Astrocyte (in vitro differentiated cells and primary cell): ENCODE measurements around the gene MYOF. TPM values are rescaled to one million over a fixed set of nuclear protein-coding genes. Genes with fewer than 3 reads are reported as not detected.
"Not testable (repeated sequence)": the region's sequence is repeated elsewhere in the genome, so short reads cannot be mapped to it uniquely, and the experiment has no call there.

Source experiments
- DNase-seq: peaks from one replicate; pipeline ENCODE4 v3.0.0-alpha.2; 2010; ENCODE audit warnings: low read depth
- FAIRE-seq: peaks from 2 replicates; lab custom pipeline; 2011; peaks lifted over from hg19 to GRCh38; lab: Jason Lieb, UNC
- H2AFZ ChIP-seq: 2 replicates; pipeline ENCODE4 v1.6.0; 2012; ENCODE audit warnings: low read depth, low read length, inconsistent platforms
- H3K27ac ChIP-seq: 2 replicates; pipeline ENCODE4 v1.5.1; 2011; ENCODE audit warnings: low read depth, low read length, inconsistent platforms
- H3K27me3 ChIP-seq: 2 replicates; pipeline ENCODE4 v1.6.0; 2011; ENCODE audit warnings: low read length, inconsistent platforms; ENCODE audit not compliant: insufficient read depth
- H3K36me3 ChIP-seq: 2 replicates; pipeline ENCODE4 v1.5.1; 2011; ENCODE audit warnings: low read length, inconsistent platforms; ENCODE audit not compliant: insufficient read depth
- H3K4me1 ChIP-seq: 2 replicates; pipeline ENCODE4 v1.5.1; 2011; ENCODE audit warnings: low read length, inconsistent platforms; ENCODE audit not compliant: insufficient read depth
- H3K4me2 ChIP-seq: 2 replicates; pipeline ENCODE4 v1.6.0; 2012; ENCODE audit warnings: low read length, inconsistent platforms
- H3K4me3 ChIP-seq: 2 replicates; pipeline ENCODE4 v1.5.1; 2011; ENCODE audit warnings: low read depth, mild to moderate bottlenecking, low read length, inconsistent platforms; ENCODE audit not compliant: insufficient read depth
- H3K79me2 ChIP-seq: 2 replicates; pipeline ENCODE4 v1.6.0; 2012; ENCODE audit warnings: mild to moderate bottlenecking, low read length, inconsistent platforms; ENCODE audit not compliant: insufficient read depth
- H3K9ac ChIP-seq: 2 replicates; pipeline ENCODE4 v1.6.0; 2012; ENCODE audit warnings: mild to moderate bottlenecking, low read length, inconsistent platforms
- H3K9me3 ChIP-seq: 2 replicates; pipeline ENCODE4 v1.5.1; 2012; ENCODE audit warnings: low read depth, mild to moderate bottlenecking, low read length, inconsistent platforms; ENCODE audit not compliant: insufficient read depth
- H4K20me1 ChIP-seq: 2 replicates; pipeline ENCODE4 v1.6.0; 2012; ENCODE audit warnings: low read length, inconsistent platforms; ENCODE audit not compliant: insufficient read depth
- H3K27ac Mint-ChIP-seq: one replicate; pipeline ENCODE4 v1.8.0; 2021; ENCODE audit warnings: mild to moderate bottlenecking, mixed read lengths; ENCODE audit not compliant: unreplicated experiment
- H3K27me3 Mint-ChIP-seq: one replicate; pipeline ENCODE4 v1.8.0; 2021; ENCODE audit warnings: low read depth, mixed read lengths; ENCODE audit not compliant: unreplicated experiment
- H3K36me3 Mint-ChIP-seq: one replicate; pipeline ENCODE4 v1.8.0; 2021; ENCODE audit warnings: low read depth, mixed read lengths; ENCODE audit not compliant: unreplicated experiment
- H3K4me1 Mint-ChIP-seq: one replicate; pipeline ENCODE4 v1.8.0; 2021; ENCODE audit warnings: low read depth, mixed read lengths; ENCODE audit not compliant: unreplicated experiment
- H3K4me3 Mint-ChIP-seq: one replicate; pipeline ENCODE4 v1.8.0; 2021; ENCODE audit warnings: mild to moderate bottlenecking, moderate library complexity, mixed read lengths; ENCODE audit not compliant: unreplicated experiment
- H3K9me3 Mint-ChIP-seq: one replicate; pipeline ENCODE4 v1.8.0; 2021; ENCODE audit warnings: mild to moderate bottlenecking, mixed read lengths; ENCODE audit not compliant: unreplicated experiment
- CTCF ChIP-seq: IDR thresholded peaks from 2 replicates; pipeline ENCODE4 v1.5.1; 2011; ENCODE audit warnings: low read depth, mild to moderate bottlenecking, inconsistent platforms, low read length, moderate library complexity; ENCODE audit not compliant: insufficient read depth
- EZH2 ChIP-seq: IDR thresholded peaks from 2 replicates; pipeline ENCODE4 v1.6.1; 2012; ENCODE audit warnings: mild to moderate bottlenecking, low read length, inconsistent platforms; ENCODE audit not compliant: insufficient read depth
- total RNA-seq: library from RNA; stranded (reverse); gene quantifications from 2 replicates; pipeline ENCODE4 v1.2.1, GENCODE V29; 2021

The MYOF gene
- total RNA-seq, 1 donor from 2014 or later: 306 TPM

GRCh38 chr10:93443481-93443880 is 38.7 kb downstream of the MYOF start:
- FAIRE-seq: no peak
- no peaks in the 10 kb centered on the region for H3K27me3 Mint-ChIP-seq
- peak overlapping the region; percentile 53 for H3K27ac Mint-ChIP-seq
- no peak for DNase-seq
- peaks cover 8% of the 10 kb centered on the region for H4K20me1 ChIP-seq
- H3K27ac ChIP-seq: peak overlapping the region; percentile 93
- no peak overlapping the region for H3K4me2 ChIP-seq
- peaks cover 42% of the 10 kb centered on the region for H3K36me3 ChIP-seq
- H3K36me3 Mint-ChIP-seq: peaks cover 28% of the 10 kb centered on the region
- TF ChIP-seq EZH2: no peak
- TF ChIP-seq CTCF: no peak
- H3K9me3 Mint-ChIP-seq: no peaks in the 10 kb centered on the region
- peaks cover 91% of the 10 kb centered on the region for H3K79me2 ChIP-seq
- no peaks in the 10 kb centered on the region for H3K27me3 ChIP-seq
- peak overlapping the region; percentile 4 for H3K9ac ChIP-seq
- H3K4me1 ChIP-seq: peaks cover 62% of the 10 kb centered on the region
- H3K9me3 ChIP-seq: no peaks in the 10 kb centered on the region
- no peak overlapping the region for H2AFZ ChIP-seq
- no peak overlapping the region for H3K4me3 ChIP-seq
- H3K4me1 Mint-ChIP-seq: peaks cover 58% of the 10 kb centered on the region
- H3K4me3 Mint-ChIP-seq: no peak overlapping the region

- peaks cover 34% of the 10 kb centered on the region for H3K36me3 ChIP-seq
- H2AFZ ChIP-seq, H3K9me3 Mint-ChIP-seq, H3K27me3 ChIP-seq, H3K9me3 ChIP-seq, H3K27ac ChIP-seq, H3K4me2 ChIP-seq, DNase-seq, H3K9ac ChIP-seq, H3K4me3 ChIP-seq, H4K20me1 ChIP-seq, H3K4me3 Mint-ChIP-seq, H3K27ac Mint-ChIP-seq, H3K27me3 Mint-ChIP-seq, FAIRE-seq: not testable (repeated sequence)
- Mint-ChIP-seq H3K4me1 (peaks cover 60% of the 10 kb centered on the region), H3K36me3 (peaks cover 28% of the 10 kb centered on the region)
- peaks cover 85% of the 10 kb centered on the region for H3K79me2 ChIP-seq
- H3K4me1 ChIP-seq: peaks cover 70% of the 10 kb centered on the region
Observed at GRCh38 chr10:93442721-93443120, 39.4 kb downstream of the MYOF start.

- Histone ChIP-seq H4K20me1 (peaks cover 4% of the 10 kb centered on the region), H3K79me2 (peaks cover 68% of the 10 kb centered on the region), H3K4me2 (no peak overlapping the region), H3K9ac (peak overlapping the region; percentile 53), H3K4me3 (no peak overlapping the region), H3K4me1 (peaks cover 69% of the 10 kb centered on the region), H3K27me3 (no peaks in the 10 kb centered on the region), H3K36me3 (peaks cover 24% of the 10 kb centered on the region), H3K9me3 (no peaks in the 10 kb centered on the region), H2AFZ (no peak overlapping the region), H3K27ac (peak overlapping the region; percentile 70)
- Mint-ChIP-seq H3K9me3 (no peaks in the 10 kb centered on the region), H3K4me3 (no peak overlapping the region), H3K27me3 (no peaks in the 10 kb centered on the region), H3K4me1 (peaks cover 67% of the 10 kb centered on the region), H3K27ac (peak overlapping the region; percentile 88), H3K36me3 (peaks cover 31% of the 10 kb centered on the region)
- TF ChIP-seq EZH2 (no peak), CTCF (no peak)
- DNase-seq: no peak
- FAIRE-seq: no peak
Observed at GRCh38 chr10:93440591-93441091, 41.5 kb downstream of the MYOF start.
